GM21786 (cell line): ENCODE results near the gene RBM20.

Source experiments
- ATAC-seq: cut with Tn5 transposase; IDR thresholded peaks from one replicate; pipeline ENCODE4 v1.9.1; 2021; ENCODE audit not compliant: unreplicated experiment

Gene RBM20

DNA sequence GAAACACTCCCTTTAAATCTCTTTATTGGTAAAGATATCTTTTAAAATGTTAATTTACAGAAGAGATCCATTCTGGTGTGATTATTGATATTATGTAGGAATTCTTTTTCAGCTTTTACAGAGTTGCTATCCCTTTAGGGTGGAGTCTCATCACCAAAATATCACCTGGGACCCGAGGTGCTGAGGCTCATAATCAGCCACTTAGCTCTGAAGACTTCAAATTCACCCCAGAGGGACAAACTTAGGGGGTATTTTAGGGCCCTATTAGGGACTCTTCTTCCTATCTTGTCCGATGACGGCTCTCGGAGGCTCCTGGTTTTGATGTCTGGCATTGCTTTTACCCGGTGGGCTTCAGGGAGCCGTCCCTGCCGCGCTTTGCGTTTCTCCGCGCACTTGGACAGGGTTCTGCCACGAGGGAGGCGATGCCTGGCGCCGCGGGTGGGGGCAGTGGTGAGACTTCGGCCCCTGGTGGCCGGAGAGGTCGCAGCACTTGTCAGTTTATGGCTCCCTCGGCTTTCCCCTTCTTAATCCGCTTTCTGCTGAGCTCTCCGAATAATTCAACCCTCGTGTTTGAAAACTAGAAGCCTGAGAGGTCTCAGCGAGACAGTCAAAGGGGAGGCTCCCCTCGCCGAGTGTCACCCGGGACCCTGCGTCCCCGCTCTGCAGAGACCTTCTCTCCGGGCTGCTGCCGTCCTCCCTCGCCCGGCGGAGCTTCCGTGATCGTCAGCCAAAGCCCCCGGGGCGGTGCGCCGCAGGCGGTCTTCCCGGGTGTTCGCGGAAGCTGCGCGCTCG, 27.8 kb downstream of the RBM20 start:
- ATAC-seq, result peak; percentile 99

DNA sequence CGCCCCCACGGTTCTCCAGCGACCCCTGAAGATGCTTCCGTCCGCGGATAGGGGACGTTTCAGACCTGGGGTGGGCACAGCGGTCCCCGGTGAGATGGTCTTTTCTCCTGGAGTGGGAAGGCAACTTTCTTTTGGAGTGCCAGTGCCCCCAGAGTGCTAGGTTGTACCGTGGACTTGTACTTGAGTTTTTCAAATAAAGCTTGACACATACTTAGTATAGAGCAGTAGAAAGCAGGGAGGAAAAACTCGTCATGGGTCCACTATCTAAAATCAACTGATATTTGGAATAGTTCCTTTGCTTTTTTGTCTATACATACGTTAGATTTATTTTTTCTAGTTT, 28.4 kb downstream of the RBM20 start:
- peak; percentile 13 for ATAC-seq

DNA sequence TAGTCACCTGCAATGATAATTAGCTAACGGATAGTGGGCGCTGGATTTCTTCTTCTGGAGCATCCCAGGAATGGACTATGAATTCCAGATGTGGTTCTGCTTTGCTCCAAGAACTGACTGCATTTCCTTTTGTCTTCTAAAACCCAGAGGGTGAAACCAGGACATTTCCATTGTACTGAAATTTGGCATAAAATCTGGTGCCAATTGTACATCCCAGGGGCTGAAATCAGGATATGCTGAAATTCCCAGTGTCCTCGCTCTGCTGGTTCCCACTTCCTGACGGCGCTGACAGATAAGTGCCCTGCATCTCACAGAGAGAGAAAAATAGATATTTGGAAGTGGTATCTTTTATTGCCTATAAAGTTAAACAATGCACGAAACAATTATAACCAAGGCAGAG, 31.9 kb downstream of the RBM20 start:
- no peak for ATAC-seq

GRCh38 chr10:110679486-110680272, 35.5 kb downstream of the RBM20 start:
- no peak for ATAC-seq

GRCh38 chr10:110680273-110681020, 36.3 kb downstream of the RBM20 start:
- no peak for ATAC-seq

GRCh38 chr10:110681023-110681681, 37.0 kb downstream of the RBM20 start:
- ATAC-seq, result no peak

DNA sequence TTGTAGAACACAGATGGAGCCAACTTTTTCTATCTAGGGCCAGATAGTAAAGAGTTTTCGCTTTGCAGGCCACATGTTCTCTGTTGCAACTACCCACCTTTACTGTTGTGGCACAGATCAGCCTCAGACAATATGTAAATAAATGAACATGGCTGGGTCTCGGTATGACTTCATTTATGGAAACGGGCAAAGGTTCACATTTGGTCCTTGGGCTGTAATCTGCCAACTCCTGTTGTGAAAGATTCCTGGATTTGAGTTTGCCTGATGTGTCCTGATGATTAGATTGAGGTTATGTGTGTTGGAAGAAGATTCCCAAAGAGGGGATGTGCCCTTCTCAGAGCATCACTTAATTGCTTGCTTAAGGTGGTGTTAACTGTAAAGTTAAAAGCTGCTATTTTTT, 38.2 kb downstream of the RBM20 start:
- ATAC-seq, result no peak

GRCh38 chr10:110684800-110685446, 40.8 kb downstream of the RBM20 start:
- no peak for ATAC-seq

DNA sequence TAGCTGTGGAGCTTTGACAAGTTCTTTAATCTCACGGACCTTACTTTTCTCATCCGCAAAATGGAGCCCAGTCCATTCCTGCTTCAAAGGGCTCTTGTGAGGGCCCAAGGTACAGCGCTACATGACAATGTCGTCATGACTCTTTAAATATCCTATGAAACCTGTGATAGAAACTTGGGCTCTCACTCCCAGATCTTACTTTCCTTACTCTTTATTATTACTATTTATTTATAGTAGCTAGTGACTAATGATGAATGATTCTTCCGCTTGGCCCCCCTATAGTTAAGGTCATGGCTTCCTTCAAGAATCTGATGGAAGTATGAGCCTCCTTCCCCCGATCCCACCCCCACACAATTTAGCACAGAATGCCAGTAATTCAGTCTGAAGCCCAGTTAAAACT, 41.9 kb downstream of the RBM20 start:
- ATAC-seq, result no peak

DNA sequence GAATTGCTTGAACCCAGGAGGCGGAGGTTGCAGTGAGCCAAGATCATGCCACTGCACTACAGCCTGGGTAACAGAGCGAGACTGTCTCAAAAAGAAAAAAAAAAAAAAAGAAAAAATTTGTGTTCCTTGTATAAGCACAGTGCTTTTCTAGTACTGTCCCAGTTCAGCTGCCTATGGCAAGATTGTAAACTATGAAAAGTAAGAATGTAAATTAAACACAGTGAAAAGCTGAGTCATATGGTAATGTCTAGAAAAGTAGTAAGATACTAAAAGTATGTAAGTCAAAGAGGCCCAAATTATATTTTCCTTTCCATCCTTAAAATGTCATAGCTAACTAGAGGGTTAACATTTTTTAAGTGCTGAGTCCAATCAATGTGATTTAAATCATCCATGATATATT, 42.8 kb downstream of the RBM20 start:
- no peak for ATAC-seq

DNA sequence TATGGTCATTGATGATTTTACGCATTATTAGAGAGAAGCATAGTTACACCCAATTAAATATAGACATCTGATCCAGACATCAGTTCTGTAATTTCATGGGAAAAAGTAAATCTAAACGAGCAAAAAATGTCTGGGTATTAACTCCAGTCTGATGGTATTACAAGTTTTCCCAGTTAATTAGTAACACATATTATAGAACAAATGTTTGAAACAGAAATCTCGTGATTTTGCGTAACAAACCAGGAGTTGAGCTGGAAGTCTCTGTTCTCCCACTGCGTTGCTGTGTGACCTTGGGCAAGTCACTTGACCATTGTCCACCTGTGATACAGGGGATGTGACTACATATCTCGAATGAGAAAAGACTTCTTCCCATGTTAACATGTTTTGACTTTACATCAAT, 43.3 kb downstream of the RBM20 start:
- no peak for ATAC-seq

DNA sequence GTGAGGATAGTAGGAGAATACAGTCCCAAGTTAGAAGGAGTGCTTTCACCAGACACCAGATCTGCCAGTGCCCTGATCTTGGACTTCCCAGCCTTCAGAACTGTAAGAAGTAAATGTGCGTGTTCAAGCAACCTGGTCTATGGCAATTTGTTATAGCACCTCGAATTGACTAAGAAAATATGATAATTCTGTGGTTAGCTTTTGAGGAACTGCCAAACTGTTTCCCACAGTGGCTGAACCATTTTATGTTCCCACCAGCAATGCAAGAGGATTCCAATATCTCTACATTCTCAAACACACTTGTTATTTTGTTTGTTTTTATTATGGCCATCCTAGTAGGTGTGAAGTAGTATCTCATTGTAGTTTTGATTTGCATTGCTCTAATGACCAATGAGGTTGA, 47.0 kb downstream of the RBM20 start:
- ATAC-seq, result no peak

DNA sequence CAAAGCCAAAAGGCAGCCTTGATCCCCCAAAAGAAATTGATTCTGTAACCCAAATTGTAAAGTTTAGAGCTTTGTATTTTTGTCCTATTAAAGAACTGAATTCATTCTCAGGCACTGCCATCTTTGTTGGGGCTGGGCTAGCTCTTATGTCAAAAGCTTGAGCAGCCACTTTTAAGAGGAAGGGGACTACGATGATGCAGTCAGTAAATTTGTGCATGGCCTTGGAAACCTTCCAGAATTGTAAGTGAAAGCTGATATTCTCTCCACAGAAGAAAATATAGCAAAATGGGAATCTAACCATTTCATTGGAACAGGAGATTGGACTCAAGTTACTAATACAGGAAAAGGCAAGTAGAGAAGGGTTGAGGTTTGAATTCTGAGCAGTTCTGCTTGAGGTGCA, 50.1 kb downstream of the RBM20 start:
- ATAC-seq, result no peak

DNA sequence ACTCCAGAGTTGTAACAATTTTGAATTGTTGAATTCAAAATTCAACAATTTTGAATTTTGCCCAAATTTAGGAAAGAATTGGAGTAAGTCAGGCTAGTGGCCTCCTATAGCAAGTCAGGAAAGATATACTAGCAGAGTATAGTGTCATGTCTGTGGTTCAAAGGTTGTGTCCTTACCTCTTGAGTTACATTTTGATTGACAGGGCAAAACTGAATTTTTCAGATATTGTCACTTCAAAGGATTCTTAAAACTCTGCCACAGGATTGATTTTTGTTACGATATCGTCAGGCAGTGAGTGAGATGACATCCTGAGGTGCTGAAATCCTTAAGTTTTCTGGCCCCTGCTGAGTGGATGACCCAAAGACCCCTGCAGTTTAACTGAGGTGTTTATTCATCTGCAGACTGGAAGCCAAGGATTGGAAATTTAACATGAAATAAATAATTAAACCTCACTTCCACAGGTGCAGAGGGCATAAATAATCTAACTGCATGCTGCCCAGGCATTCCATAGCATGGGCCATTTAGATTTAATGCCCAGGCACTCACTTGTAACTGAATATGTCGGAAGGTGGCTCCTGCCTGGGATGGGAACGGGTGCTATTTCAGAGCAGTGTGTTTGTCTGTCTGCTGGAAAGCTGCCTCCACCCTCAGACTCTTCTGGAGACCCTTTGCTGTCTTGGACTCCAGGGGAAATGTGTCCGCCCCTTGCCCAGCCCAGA, 50.8 kb downstream of the RBM20 start:
- no peak for ATAC-seq

DNA sequence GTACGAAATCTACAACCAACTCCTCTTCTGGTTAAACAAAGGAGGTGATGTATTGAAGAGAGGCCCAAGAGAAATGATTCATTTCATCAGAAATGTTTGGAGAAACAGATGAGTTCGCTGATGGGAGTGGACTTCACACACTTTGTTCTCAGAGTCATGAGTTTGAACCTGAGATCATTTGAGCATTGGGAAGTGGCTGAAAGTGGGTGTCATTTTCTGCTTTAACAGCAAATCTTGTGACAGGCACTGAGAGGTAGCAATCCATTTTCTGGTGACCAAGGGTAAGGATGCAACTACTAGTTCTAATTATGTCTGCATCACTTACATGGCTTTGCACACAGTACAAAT, 51.4 kb downstream of the RBM20 start:
- ATAC-seq, result no peak

DNA sequence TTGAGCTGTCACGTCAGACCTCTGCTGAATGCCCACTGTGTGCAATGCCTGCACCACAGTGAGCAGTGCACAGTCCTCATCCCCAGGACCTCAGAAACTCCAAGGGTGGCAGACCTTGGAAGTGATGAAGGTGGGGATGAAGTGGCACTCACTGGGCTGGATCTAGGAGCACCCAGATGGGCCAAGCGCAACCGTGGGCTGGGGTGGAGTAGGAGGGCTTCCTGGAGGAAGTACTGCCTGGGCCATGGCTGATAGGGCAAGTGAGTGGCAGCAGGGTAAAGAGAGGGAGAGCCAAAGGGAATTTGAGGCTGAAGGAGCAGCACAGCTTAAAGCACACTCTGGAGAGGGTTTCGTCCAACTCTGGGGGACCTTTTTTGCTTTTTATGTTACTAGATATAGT, 52.3 kb downstream of the RBM20 start:
- no peak for ATAC-seq

DNA sequence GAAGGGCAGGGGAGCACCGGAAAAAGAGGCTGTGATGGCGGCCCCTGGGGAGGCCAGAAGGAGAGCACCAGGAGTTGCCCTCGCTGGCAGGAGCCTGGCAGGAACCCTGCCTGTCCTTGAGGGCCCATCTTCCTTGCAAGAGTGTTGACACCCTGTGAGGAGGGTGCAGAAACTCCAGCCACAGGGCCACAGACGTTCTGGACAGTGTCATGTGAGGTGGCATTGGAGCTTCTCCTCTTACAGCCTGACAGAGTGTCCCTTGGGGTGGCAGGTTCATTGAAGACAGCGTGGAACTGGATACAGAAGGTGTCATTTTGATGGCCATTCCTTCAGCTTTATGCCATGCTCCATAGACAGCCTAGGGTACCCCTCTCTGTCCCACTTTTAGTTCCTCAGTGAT, 54.2 kb downstream of the RBM20 start:
- ATAC-seq, result no peak

DNA sequence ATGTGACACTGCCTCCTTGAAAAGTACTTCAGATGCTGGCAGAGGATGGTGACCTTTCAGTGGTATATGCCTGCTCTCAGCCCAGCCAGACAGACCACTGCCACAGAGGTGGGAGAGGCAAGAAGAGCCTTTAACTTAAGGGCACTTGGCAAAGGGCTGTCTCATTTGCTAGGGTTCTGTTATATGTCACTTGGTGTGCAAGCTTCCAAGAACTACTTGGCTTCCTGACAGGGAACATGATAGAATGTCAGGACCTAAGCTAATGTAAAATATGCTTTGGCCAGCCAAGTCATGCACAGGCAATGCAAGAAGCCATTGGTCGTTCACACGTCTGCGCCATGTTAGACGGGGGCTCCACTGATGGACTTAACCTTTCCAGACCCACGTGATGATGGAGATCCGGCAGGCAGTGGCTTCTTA, 54.7 kb downstream of the RBM20 start:
- ATAC-seq, result no peak

- no peak for ATAC-seq
Measured at GRCh38 chr10:110699859-110700468, 55.8 kb downstream of the RBM20 start.
